ENCODE results near the gene MRPL51.
"Not testable (repeated sequence)": the region's sequence is repeated elsewhere in the genome, so short reads cannot be mapped to it uniquely, and the experiment has no call there.

Gene MRPL51

GRCh38 chr12:6532051-6532926, 39.2 kb upstream of the MRPL51 start:
- DNase-seq: peak; percentile 73

GRCh38 chr12:6530576-6531260, 37.7 kb upstream of the MRPL51 start:
- no peak for DNase-seq

- DNase-seq: no peak
These were observed 36.3 kb upstream of the MRPL51 start for GRCh38 chr12:6529291-6529737.

GRCh38 chr12:6528539-6529235, 35.6 kb upstream of the MRPL51 start:
- no peak for DNase-seq

- no peak for DNase-seq
These were observed 34.6 kb upstream of the MRPL51 start for GRCh38 chr12:6527711-6528110.

- DNase-seq: no peak
These were observed 33.9 kb upstream of the MRPL51 start for GRCh38 chr12:6526766-6527525.

GRCh38 chr12:6526201-6526600, 33.1 kb upstream of the MRPL51 start:
- DNase-seq: no peak

GRCh38 chr12:6524648-6525047, 31.6 kb upstream of the MRPL51 start:
- no peak for DNase-seq

- DNase-seq: no peak
These were observed 30.6 kb upstream of the MRPL51 start for GRCh38 chr12:6523708-6524107.

GRCh38 chr12:6522193-6522592, 29.1 kb upstream of the MRPL51 start:
- DNase-seq: no peak

GRCh38 chr12:6520186-6520585, 27.1 kb upstream of the MRPL51 start:
- no peak for DNase-seq

- DNase-seq: no peak
These were observed 15.0 kb upstream of the MRPL51 start for GRCh38 chr12:6508087-6508486.

- no peak for DNase-seq
These were observed 14.3 kb upstream of the MRPL51 start for GRCh38 chr12:6507102-6507998.

GRCh38 chr12:6500466-6500865, 7.4 kb upstream of the MRPL51 start:
- no peak for DNase-seq

- not testable (repeated sequence) for DNase-seq
These were observed 4.2 kb upstream of the MRPL51 start for GRCh38 chr12:6497291-6497690.

GRCh38 chr12:6494968-6495367, 1.9 kb upstream of the MRPL51 start:
- no peak for DNase-seq

GRCh38 chr12:6494258-6494743, 1.2 kb upstream of the MRPL51 start:
- no peak for DNase-seq

GRCh38 chr12:6493497-6494257, 615 bp upstream of the MRPL51 start, which contains the start of gene NCAPD2:
TSS of gene NCAPD2 (plus strand) at chr12:6494102. CDS start at chr12:6495099, 997 bp downstream.
- peak; percentile 90 for DNase-seq

- DNase-seq: not testable (repeated sequence)
These were observed 2.4 kb downstream of the MRPL51 start for GRCh38 chr12:6490673-6491072.

- DNase-seq: no peak
These were observed 3.6 kb downstream of the MRPL51 start for GRCh38 chr12:6489449-6489848.
